ENCODE data around the gene MAGI2. TPM values are rescaled to one million over a fixed set of nuclear protein-coding genes. Genes with fewer than 3 reads are reported as not detected.

Gene MAGI2
- total RNA-seq, 2 donors from 2014 or later = 17.9 to 21.0 TPM

DNA sequence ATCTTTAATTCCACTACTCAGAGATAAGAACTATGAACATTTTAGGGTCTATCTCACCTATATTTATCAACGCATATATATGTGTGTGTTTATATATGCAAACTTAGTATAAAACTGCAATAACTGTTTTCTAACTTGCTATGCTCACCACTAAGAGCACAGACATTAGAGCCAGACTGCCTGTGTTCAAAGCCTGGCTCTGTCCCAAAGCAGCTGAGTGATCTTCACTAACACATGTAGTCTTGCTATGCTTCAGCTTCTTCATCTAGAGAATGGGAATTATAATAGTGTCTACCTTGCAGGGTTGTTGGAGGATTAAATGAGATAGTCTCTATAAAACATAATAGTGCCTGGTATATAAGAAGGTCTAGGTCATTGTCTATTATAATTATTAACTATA is 165.5 kb downstream of the MAGI2 start:
- intact Hi-C loops (cut with DNase I) = no loop called here
- no peak for DNase-seq (ENCODE audit: low spot score)

DNA sequence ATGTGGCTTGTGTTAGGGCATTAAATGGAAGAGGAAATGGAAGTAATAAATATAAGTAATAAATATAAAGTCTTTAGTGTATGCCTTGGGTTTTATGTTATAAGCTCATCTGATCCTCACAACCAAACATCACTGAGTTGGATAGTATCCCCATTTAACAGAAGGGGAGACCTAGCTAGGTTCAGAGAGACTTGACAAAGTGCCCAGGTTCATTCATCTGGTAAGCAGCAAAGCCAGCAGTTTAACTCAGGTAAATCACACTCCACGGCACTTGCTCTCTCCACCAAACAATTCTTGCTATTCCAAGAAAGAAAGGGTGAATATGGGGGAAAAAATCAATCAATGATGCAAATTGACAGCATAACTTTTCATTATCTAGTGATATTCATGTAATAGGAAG is 167.3 kb downstream of the MAGI2 start:
- intact Hi-C loops (cut with DNase I) = no loop called here
- DNase-seq (ENCODE audit: low spot score) = no peak

DNA sequence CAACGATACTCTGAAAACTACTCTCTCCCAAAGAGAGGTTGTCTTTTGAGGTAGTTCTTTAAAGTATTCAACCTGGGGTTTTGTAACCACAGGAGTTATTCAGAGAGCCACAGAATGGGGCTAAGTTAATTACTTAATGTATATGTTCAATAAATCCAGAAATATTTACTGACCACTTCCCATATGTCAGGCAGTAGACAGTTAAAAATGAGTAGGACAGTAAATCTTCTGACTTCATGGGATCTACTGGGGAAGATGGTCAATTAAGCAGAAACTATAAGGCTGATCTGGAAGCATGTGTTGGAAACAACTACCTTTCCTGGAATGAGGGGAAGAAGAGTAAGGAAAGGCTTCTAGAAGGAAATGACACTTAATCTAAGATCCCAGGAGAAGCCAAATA is 167.7 kb downstream of the MAGI2 start:
- intact Hi-C loops (cut with DNase I) = no loop called here

DNA sequence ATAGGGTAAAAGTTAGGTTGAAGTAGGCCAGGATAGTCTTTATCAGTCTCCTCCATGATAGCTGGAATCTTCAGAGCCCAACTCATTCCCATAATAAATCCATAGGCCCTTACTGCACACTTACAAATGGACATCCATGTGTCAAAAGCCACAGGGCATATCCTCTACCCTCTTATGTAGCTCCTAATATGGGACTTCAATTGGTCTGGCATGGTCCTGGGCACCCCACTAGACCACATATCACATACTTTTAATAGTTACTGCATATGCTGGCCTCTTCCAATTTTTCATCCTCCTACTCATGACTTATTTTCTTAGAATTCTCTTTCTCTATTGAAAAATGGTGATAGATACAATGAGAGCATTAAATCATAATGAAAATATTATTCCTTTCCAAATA is 169.3 kb downstream of the MAGI2 start:
- intact Hi-C loops (cut with DNase I) = no loop called here

More for the DNA sequence above, 167.7 kb downstream of the MAGI2 start:
- DNase-seq (ENCODE audit: low spot score) = no peak

DNA sequence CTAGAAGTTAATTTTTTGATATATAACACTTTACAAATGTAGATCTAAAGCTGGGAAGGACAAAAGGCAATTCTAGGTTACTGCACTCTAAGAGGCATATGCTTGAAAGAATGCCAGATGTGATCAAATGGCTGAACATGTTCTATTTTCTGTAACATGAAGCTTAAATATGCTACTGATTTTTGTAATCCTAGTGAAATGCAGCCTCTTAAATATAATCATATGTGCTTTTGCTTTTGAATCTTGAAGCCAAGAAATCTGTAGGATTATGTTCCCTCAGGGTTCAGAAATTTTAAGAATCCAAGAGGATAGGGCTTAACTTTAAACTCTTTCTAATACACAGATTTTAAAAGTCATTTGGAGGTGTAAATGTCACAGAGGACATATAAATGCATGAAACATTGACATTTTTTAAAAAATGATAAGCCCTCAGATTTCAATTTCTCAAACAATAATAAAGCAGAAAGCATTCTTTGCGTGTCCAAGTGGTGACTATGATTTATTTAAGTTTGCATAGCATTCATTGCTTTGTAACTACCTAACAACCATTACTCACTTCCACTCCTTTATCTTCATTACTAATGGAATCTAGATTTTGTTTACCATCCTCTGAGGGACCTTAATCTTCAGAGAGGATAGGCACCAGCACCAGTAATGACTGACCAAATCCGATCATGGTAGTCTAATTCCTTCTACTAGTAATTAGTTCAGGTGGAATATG is 170.4 kb downstream of the MAGI2 start:
- intact Hi-C loops (cut with DNase I) = no loop called here

More for the DNA sequence above, 169.3 kb downstream of the MAGI2 start:
- no peak for DNase-seq (ENCODE audit: low spot score)

DNA sequence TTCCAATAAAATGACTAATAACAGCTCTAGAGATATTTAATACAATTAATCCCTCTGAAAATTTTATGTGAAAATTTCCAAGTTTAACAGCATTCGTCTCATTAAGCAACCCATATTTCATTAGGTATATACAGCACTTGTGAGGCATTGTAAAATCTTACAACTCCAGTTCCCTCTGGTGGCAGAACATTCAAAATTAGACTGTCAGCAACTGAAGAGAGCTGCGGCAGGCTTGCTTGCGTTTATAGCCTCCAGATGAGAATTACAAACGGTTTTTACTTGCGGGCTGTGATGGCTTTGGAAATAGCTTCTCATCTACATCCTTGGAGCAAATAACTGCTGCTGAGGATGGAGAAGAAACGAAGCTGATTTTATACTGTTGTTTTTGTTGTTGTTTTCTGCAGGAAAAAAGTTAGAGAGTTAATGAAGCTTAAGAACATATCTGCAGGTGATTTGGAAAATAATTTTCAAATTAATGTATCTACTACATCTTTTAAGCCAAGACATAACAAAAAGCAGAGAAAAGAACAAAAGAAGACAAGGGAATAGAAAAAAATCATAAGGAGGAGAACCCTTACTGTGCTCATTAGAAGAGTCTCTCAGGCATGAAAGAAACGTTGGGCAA is 171.3 kb downstream of the MAGI2 start:
- peak; percentile 41 for DNase-seq (ENCODE audit: low spot score)
- intact Hi-C loops (cut with DNase I) = no loop called here

More for the DNA sequence above, 170.4 kb downstream of the MAGI2 start:
- no peak for DNase-seq (ENCODE audit: low spot score)

DNA sequence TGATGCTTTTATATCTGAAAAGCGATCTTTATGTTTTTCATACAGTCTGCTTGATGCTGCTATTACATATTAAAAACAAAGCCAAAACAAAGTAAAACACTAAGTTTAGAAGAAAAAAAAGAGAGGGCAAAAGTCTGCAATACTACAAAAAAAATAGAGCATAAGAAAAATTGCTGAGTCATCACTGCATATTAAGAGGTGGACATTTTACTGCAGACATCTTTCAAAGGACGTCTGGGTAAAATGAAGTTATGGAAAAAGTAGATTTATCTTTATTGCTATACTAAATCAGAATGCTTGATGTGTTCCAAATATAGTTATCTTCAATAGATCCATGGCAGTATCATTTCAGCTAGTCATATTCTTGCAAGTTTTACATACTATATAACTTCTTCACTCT is 172.0 kb downstream of the MAGI2 start:
- intact Hi-C loops (cut with DNase I) = no loop called here
- DNase-seq (ENCODE audit: low spot score) = no peak

DNA sequence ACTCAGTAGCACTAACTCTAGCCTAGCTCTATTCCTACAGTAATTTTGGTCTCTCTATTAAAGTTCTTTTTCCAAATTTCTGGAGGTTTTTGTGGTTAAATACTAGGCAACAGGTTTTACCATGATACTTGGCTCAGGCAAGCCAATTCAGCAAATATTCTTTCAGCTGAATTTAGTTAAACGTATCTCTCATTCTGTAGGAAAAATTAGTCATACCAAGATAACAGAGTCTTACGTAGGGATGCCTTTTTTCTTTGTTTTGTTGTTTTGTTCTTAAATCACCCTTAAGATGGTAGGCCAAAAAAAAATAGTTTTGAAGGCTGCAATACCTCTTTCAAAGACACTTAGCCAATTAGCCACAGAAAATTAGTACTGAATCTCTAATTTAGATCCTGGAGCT is 180.5 kb downstream of the MAGI2 start:
- DNase-seq (ENCODE audit: low spot score) = no peak
- intact Hi-C loops (cut with DNase I) = no loop called here

DNA sequence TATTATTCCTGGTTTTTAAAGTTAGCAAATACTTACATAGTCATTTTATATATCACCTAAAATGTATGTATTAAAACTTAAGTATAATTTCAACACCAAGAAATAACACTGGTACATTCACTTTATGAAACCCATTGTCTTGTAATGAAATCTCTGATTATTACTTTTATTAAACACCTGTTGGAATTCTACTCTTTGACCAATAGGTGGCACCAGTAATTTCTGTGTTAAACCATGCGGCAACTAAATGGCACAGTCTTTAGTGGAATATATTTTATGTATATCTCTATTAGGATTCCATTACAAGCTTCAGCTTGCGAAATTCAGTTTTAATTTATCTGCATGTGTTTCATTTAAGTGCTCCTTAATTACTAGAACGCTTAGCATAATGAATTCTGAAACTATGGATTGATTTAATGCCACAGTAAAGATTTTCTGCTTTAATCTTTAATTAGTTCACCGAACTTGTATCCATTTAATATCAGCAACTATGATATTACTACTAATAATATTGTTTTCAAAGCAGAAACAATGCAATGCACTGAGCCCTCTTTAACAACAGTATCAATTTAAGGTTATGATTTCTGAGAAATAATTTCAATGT is 181.3 kb downstream of the MAGI2 start:
- no peak for DNase-seq (ENCODE audit: low spot score)
- intact Hi-C loops (cut with DNase I) = no loop called here

DNA sequence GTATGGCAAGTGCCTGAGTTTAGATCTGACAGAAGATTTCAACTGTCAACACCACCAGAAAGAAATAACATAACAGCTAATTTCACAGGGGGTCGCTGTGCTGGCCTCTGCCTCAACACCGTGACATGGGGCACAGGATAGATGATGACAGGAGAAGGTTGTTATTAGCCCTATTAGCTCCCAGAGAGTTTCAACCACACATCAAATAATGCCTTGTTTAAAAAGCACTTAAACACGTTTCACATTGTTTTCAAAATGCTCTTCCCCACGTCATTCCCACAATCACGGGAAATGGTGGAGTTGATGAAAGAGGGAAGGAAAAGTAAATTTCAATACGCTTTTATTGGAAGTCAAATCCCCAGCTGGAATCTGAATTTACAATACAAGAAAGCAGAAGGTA is 184.7 kb downstream of the MAGI2 start:
- intact Hi-C loops (cut with DNase I) = no loop called here
- no peak for DNase-seq (ENCODE audit: low spot score)

DNA sequence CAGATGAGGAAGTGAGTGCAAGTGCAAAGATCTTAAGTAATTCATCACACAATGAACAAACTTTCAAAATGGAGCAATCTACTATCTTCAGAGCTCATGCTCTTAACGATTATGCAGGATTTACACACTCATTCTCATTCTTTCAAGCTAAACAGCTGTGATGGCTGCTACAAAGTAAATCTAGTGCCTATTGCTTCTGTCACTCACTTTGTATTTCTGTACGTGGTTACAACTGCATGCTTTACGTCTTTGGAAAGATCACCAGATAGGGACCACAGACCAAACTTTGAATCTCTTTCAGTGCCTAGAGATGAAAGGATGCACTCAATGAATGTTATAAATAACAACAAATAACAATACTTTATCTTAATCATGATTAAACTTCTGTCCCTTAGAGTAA is 194.6 kb downstream of the MAGI2 start:
- no peak for DNase-seq (ENCODE audit: low spot score)
- intact Hi-C loops (cut with DNase I) = no loop called here

DNA sequence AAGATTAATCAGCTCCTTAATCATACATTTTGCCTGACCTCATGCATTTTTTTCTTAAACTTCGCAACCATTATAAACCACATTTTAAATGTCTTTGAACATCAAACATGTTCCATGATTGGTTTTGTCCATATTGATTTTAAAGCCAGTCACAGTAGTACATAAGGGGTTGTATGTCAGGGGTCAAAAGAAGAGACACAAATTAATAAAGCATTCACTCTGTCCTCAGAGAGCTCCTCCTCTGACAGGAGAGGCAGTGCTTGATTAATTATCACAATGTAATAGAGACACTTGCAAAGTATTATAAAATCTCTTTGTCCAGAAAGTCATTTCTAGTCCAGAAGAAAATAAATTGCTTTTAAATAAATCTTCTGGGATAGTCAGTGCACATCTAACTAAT is 195.5 kb downstream of the MAGI2 start:
- DNase-seq (ENCODE audit: low spot score) = no peak
- intact Hi-C loops (cut with DNase I) = no loop called here

DNA sequence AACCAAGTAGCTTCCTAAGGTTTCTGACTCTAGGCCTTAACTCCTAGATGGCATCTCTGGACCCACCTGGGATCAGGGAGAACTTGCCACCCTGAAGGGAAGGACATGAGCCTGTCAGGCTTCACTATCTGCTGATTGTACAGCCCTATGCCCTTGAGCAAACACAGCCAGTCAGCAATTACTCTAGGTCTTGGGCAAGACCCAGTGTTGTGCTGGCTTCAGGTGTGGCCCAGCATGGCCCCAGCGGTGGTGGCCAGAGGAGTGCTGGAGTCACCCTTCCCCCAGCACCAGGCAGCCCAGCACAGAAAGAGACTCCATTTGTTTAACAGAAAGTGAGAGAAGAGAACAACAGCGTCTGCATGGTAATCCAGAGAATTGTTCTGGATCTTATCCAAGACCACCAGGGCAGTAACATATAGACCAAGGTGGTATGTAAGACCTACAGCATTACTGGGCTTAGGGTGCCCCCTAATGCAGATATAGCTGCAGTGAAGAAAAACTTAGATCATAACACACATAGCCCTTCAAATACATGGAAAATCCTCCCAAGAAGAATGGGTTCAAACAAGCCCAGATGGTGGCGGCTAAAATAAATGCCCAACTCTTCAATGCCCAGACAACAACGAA is 207.7 kb downstream of the MAGI2 start:
- DNase-seq (ENCODE audit: low spot score) = no peak
- intact Hi-C loops (cut with DNase I) = no loop called here

DNA sequence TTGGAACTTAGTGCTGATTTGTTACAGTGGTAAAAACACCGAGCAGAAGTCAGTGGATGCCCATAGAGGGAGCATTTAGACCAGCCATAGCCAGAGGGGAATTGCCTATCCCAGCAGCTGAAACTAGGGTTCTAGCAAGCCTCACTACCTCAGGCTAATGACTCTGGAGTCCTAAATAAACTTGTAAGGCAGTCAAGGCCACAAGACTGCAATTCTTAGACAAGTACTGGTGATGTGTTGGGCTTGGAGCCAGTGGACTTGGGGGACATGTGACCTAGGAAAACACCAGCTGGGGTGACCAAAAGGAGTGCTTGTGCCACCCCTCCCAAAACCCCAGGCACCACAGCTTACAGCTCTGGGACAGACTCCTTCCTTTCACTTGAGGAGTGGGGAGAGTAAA is 209.0 kb downstream of the MAGI2 start:
- intact Hi-C loops (cut with DNase I) = no loop called here
- no peak for DNase-seq (ENCODE audit: low spot score)

DNA sequence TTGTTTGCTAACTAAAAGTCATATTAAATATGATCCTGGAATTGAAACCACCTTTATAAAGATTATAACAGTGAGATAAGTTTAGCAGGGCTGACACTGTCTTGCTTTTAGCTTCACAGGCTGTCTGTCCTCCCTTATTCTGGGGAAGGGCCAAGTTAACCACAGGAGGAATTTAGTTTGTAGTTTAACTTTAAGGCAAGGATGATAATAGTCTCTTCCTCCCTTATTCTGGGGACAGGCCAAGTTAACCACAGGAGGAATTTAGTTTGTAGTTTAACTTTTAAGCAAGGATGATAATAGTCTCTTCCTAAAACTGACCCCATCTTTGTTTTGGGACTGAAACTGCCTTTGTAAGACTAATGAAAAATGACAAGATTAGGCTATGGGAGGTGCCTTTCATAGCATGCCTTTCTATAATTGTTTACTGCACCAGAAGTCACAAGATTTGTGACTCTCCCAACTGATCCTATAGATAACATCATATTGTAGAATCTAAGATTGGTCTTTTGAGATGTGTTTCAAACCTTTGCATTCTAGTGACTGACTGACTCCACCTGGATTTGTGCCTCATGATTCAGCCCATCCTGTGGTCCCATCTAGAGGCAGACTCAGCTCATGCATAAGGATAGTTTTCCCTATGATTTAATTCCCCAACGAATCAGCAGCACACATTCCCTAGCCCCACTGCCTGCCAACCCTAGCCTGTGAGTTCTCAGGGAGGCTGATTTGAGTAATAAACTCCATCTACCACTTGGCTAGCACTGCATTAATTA is 212.0 kb downstream of the MAGI2 start:
- DNase-seq (ENCODE audit: low spot score) = no peak
- intact Hi-C loops (cut with DNase I) = no loop called here

DNA sequence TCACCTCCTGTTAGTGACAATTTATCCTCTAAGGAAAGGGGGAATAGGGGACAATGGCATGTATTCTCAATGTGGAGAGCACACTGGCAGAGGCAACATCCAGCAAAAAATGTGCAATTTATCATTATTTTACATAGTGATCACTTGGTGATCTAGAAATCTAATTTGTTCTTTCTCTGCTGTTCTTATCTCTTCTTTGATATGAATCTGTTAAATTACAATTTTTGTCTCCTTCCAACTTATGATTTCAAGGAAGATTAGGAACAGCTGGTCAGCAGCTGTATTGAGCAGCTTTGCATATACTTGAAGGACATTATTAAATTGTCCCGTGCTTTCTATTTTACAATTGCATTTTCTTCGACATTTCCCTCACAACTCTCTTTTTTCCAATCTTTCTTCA is 213.1 kb downstream of the MAGI2 start:
- intact Hi-C loops (cut with DNase I) = no loop called here
- DNase-seq (ENCODE audit: low spot score) = no peak

DNA sequence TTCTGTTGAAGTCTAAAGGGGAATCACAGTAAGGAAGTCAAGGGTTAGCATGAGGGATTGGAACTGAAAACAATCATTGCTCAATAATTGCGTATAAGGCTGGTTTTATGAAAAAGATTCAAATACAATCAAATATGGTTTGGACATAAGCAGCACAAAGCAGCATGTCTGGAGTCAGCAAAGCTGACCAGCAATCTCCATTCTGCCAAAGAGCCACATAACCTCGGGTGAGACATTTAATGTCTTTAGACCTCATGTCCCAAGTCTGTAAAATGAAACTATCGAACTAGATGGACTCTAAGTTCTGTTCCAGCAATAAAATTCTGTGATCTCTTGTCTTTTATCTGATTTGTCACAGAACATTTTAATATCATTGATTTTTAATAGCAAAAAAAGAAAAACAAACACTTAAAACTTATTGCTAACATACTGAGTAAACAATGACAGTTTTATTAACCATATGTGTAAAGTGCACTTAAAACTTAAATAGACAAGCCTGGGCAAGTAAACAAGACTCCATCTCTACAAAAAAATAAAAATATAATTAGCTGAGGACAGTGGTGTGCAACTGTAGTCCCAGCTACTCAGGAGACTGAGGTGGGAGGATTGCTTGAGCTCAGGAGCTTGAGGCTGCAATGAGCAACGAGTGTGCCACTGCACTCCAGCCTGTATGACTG is 217.0 kb downstream of the MAGI2 start:
- intact Hi-C loops (cut with DNase I) = no loop called here
- DNase-seq (ENCODE audit: low spot score) = no peak

DNA sequence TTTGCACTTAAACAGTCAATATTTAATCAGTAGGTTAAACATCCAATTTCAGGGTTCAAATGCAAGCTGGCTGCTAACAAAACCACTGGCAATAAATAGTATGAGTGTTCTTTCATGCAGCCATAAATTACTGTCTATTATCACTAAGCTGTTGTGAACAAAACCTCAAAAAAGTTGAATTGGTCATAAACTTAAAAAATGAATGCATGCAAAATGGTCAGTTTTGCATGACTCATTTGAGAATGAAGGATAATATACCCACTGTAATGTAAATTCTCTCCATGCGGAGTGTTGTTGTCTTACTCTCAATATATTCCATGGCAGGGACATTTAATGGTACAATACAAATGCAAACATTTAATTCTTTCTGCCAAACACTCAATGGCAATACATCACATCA is 226.4 kb downstream of the MAGI2 start:
- no peak for DNase-seq (ENCODE audit: low spot score)
- intact Hi-C loops (cut with DNase I) = no loop called here

DNA sequence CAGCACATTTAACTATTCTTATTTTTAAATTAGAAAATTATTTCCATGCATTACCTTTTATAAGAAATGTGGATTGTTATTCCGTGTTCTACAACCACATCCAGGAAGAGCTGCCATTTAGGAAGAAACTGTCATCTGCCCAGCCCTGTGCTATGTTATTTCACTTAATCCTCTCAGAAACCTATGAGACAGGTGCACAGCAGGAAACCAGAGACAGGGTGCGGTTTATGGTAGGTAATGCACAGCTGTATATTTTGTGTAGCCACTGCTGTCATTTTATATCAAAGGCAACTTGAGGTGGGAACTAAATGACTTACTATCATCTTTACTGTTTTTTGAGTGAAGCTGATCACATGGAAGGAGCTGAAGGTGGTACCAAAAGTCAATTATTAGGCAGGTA is 232.3 kb downstream of the MAGI2 start:
- intact Hi-C loops (cut with DNase I) = no loop called here
- no peak for DNase-seq (ENCODE audit: low spot score)

All from posterior vena cava (tissue), 2 donors.